ENCODE measurements around the gene SRGAP3.
A peak's percentile ranks its signal among the peaks of the same experiment; 100 is the strongest.

DNA sequence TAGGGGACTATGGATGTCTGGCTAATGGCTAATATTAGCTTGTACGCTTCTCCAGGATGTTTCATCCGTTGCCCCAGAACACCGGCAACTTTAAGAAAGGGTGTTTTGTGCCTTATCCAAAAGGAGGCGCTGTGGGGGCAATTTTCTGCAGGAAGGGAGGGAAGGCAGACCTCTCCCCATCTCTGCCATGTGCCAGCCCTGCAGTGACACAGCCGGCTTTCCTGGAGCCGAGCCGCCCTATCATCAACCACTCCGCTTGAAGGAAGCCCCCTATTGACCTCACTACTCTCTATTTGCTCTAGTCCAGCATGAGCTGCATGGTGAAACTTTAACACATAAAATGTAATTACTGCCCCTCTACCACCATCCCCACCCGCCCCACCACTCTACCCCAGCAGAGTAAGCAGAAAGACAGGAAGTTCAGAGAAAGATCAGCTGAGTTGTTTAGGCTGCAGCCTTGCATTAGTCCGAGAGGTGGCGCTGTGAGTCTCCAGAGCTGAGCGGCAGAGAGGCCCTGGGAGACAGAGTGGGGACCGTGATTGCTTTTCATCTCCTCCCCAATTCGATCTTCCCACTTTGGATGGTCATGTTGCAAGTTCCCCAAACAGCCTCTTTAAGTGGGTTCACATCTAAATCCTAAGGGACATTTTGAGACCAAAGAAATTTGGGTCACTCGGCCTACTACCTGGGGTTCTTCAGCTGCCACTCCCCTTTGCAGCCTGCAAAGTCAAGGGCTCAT is 261.6 kb downstream of the SRGAP3 start:
- TF ChIP-seq, protein P1, sequence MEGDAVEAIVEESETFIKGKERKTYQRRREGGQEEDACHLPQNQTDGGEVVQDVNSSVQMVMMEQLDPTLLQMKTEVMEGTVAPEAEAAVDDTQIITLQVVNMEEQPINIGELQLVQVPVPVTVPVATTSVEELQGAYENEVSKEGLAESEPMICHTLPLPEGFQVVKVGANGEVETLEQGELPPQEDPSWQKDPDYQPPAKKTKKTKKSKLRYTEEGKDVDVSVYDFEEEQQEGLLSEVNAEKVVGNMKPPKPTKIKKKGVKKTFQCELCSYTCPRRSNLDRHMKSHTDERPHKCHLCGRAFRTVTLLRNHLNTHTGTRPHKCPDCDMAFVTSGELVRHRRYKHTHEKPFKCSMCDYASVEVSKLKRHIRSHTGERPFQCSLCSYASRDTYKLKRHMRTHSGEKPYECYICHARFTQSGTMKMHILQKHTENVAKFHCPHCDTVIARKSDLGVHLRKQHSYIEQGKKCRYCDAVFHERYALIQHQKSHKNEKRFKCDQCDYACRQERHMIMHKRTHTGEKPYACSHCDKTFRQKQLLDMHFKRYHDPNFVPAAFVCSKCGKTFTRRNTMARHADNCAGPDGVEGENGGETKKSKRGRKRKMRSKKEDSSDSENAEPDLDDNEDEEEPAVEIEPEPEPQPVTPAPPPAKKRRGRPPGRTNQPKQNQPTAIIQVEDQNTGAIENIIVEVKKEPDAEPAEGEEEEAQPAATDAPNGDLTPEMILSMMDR (conservative IDR thresholded peaks at IDR 0.05; ENCODE audit: low read depth, low read length) = peak; percentile 88
- no peak for TF ChIP-seq EZH2 (IDR thresholded peaks at IDR 0.05; ENCODE audit: borderline replicate concordance, low read depth, low read length, poor library complexity, severe bottlenecking)

Data from A673 (cell line).